Measurements from ENCODE around the gene CLEC4F. TPM values are rescaled to one million over a fixed set of nuclear protein-coding genes. Genes with fewer than 3 reads are reported as not detected.

Gene CLEC4F
- total RNA-seq, 1 experiment from 2014 or later, result not detected

DNA sequence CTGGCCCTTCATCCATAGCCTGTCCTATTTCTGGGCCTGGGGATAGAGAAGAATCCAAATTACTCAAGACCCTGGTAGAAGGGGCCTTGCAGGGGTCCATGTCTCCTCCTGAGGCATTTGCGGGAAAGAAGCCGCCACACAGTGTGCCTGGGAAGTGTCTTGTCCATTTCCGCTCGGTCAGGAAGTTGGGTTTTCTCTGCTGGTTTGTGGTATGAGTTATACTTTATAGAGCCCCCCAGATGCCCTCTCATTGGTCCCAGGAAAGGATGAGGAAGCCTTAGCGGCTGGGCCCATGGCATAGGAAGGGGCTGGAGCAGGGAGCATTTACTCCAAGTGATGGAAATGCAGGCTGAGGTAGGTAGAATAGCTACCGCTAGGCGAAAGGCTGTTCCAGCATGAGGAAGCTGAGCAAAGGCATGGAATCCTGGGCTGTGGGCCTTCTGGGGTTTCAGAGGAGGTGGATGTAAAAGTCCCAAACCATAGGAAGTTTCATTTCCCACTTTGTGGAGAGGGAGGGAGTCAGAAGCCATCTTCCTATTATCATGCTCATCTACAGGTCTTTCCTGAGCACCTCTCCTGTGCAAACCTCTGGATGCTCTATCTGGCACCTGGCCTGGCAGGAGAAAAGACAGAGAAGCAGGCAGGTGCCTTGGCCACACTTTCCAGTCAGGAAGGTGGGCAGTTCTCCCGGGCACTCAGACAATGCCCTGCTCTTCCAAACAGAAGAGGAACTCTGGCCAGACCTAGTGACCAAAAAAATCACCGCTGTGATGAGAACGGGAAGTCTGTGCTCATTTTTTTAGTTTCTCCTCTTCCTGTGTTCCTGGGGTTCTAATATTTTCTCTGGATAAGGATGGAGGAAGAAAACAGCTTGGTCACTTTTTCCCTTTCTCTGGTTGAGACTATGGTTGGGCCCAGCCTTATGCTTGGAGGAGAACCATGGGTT, 17.9 kb upstream of the CLEC4F start:
- H3K27ac Mint-ChIP-seq, result no peak overlapping the region
- Histone ChIP-seq H4K91ac (ENCODE audit: insufficient read length, low read depth, low read length) (no peak overlapping the region), H3K27me3 (ENCODE audit: insufficient read depth, low read length) (no peaks in the 10 kb centered on the region), H3K4me2 (ENCODE audit: insufficient read depth, insufficient read length, low read length) (no peak overlapping the region), H3K9me3 (ENCODE audit: control insufficient read depth, low read depth, low read length) (no peaks in the 10 kb centered on the region), H2AK5ac (ENCODE audit: insufficient read length, low read length) (no peak overlapping the region), H2BK120ac (ENCODE audit: low read depth, low read length, poor library complexity, severe bottlenecking) (no peak overlapping the region), H2BK20ac (ENCODE audit: low read depth, low read length, poor library complexity, severe bottlenecking) (no peak overlapping the region), H3K23ac (ENCODE audit: insufficient read length, low read depth, low read length) (no peak overlapping the region), H3K4ac (ENCODE audit: low read depth, low read length) (no peak overlapping the region), H2AFZ (ENCODE audit: low read length) (no peak overlapping the region), H2BK15ac (ENCODE audit: low read depth, low read length) (no peak overlapping the region), H3K79me2 (ENCODE audit: insufficient read depth, low read length) (no peaks in the 10 kb centered on the region), H3K27ac (ENCODE audit: insufficient read length, low read depth, low read length) (no peak overlapping the region), H3K4me1 (ENCODE audit: insufficient read depth, low read length) (no peaks in the 10 kb centered on the region), H4K5ac (ENCODE audit: insufficient read length, low read depth, low read length) (no peak overlapping the region), H3K23me2 (ENCODE audit: insufficient read length, low read depth, low read length, poor library complexity, severe bottlenecking) (no peaks in the 10 kb centered on the region), H3T11ph (ENCODE audit: low read length) (no peak overlapping the region), H3K18ac (ENCODE audit: insufficient read length, low read depth, low read length) (no peak overlapping the region), H3K79me1 (ENCODE audit: insufficient read depth, low read depth, low read length, poor library complexity, severe bottlenecking) (no peaks in the 10 kb centered on the region), H2BK5ac (ENCODE audit: insufficient read length, low read length) (no peak overlapping the region), H3K56ac (ENCODE audit: insufficient read length, low read depth, low read length) (no peak overlapping the region), H3K14ac (ENCODE audit: insufficient read depth, low read length) (no peak overlapping the region), H4K8ac (replicated peaks; ENCODE audit: insufficient read length, low read depth, low read length) (no peak overlapping the region), H4K20me1 (ENCODE audit: control insufficient read depth, insufficient read depth, insufficient read length) (no peaks in the 10 kb centered on the region), H2BK12ac (ENCODE audit: insufficient read length, low read depth, low read length) (no peak overlapping the region), H3K9ac (ENCODE audit: extremely low read depth, insufficient read length, low read length) (no peak overlapping the region)
- TF ChIP-seq, protein P1, sequence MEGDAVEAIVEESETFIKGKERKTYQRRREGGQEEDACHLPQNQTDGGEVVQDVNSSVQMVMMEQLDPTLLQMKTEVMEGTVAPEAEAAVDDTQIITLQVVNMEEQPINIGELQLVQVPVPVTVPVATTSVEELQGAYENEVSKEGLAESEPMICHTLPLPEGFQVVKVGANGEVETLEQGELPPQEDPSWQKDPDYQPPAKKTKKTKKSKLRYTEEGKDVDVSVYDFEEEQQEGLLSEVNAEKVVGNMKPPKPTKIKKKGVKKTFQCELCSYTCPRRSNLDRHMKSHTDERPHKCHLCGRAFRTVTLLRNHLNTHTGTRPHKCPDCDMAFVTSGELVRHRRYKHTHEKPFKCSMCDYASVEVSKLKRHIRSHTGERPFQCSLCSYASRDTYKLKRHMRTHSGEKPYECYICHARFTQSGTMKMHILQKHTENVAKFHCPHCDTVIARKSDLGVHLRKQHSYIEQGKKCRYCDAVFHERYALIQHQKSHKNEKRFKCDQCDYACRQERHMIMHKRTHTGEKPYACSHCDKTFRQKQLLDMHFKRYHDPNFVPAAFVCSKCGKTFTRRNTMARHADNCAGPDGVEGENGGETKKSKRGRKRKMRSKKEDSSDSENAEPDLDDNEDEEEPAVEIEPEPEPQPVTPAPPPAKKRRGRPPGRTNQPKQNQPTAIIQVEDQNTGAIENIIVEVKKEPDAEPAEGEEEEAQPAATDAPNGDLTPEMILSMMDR (conservative IDR thresholded peaks at IDR 0.05), result no peak
- WGBS (ENCODE audit: extremely low coverage, insufficient read length, low lambda C conversion rate), result no CpG with 5 or more reads among the region's 10 CpGs
- H3K4me1 Mint-ChIP-seq, result peaks cover 2 to 11% of the 10 kb centered on the region in 2 experiments; a peak in 3 of 4 replicates
- peaks cover 5 to 9% of the 10 kb centered on the region in 2 experiments; a peak in 4 of 5 replicates for H3K9me3 Mint-ChIP-seq
- peaks cover 36% of the 10 kb centered on the region for H3K27me3 Mint-ChIP-seq (ENCODE audit: low read depth)
- H3K4me3 Mint-ChIP-seq, result no peak overlapping the region
- no peak for DNase-seq
- H3K36me3 Mint-ChIP-seq (ENCODE audit: insufficient read depth in 1 of 3, low read depth in 3 of 3), result peaks cover 0 to 4% (median 0%) of the 10 kb centered on the region in 3 experiments; a peak in 2 of 7 replicates
